GM04504 (cell line): Measurements from ENCODE around the gene VWCE.

Experiments
- DNase-seq: peaks from one replicate; pipeline ENCODE4 v3.0.0-alpha.2; 2012; ENCODE audit warnings: low read depth

VWCE gene

DNA sequence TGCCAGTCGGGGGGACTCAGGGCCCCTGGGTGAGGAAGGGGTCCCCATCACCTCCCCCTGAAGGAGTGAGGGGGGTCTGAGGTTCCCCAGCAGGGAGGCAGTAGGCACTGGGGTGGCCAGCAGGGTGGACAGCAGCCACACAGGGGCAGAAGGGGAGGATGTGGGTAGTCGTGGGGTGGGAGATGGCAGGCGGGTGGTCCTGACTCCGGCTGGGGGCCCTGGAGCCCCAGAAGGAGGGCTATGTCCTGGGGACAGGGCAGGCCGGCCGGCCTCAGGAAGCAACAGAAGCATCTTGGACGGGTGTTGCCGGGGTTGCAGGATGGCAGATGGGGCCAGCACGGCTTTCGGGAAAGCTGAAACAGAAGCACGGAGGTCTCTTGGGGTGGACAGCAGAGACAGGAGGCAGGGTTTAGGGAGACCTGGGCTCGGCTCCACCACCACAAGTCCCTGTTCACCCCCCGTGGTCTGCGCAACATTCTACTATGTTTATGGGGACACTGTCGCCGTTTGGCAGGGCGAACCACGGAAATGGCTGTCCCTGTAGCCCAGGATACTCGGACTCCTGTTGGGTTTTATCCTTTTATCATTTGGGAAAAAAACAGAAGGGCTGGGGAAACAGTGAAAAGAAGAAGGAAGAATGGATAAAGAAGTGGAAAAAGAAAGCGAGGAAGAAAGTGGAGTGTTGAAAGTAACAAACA, 14.1 kb downstream of the VWCE start:
- no peak for DNase-seq

DNA sequence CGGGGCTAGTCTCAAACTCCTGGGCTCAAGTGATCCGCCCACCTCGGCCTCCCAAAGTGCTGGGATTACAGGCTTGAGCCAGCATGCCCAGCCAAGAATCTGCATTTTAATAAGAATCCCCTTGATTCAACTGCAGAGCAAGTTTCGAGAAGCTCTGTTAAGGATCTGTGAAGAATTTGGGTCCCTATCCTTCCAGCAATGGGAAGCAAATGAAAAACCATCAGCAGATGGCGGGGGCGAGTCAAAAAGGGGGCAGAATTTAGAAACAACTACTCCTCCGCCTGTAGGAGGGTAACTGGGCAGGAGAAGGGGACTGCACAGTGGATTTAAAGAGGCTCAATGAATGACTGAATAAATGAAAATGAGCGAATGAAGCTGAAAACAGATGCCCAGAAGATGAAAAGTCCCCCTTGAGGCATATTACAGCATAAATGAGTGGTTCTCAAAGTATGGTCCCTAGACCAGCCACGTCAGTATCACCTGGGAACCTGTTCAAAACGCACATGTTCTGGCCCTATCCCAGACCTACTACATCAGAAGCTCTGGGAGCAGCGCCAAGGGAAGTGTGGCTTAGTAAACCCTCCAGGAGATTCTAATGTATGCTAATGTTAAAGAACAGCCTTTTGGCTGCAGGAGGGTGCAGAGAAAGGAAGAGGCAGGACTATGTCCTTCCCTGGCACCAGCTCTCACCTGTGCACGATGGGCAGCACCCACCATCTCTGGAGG, 15.0 kb downstream of the VWCE start:
- DNase-seq = no peak

- DNase-seq = no peak
Measured at GRCh38 chr11:61278001-61278470, 17.1 kb downstream of the VWCE start.

DNA sequence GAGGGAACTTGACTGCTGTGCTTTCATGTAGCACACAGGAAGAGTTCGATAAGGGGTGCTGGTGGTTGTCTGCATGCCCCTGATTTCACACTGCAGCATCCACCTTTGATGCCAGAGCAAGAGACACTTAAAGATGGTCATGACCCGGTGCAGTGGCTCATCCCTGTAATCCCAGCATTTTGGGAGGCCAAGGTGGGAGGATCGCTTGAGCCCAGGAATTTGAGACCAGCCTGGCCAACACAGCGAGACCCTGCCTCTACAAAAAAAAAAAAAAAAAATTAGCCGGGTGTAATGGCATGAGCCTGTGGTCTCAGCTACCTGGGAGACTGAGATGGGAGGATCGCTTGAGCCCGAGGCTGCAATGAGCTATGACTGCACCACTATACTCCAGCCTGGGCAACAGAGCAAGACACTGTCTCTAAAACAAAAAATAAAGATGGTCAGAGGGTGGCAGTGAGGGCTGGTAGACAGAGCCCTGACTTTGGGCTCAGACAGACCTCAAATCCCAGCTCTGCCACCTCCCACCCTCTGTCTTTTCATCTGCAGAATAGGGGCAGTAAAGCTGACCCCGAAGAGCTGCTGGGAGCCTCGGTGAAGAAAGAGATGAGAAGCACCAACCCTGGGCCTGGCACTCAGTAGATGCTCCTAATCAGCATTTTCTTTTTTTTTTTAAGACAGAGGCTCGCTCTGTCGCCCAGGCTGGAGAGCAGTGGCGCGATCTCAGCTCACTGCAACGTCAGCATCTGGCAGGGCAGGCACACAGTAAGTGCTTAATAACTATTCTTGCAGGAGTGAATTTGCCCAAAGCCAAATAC, 17.7 kb downstream of the VWCE start:
- no peak for DNase-seq

DNA sequence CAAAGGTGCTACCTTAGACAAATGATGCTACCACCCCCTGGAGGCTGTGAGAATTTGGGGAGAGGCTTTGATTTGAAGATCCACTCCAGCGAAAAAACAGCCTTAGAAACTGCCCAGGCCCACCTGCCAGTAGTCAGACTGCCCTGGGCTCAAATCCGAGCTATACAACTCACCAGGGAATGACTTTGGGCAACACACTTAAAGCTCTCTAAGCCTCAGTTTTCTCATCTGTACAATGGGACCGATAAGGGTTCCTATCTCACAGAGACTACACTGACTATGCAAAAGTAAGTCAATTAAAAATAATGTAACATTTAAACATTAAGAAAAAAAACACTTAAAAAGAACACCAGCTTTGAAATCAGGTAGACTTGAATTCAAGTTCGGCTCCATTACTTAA, 19.9 kb downstream of the VWCE start:
- DNase-seq = no peak

DNA sequence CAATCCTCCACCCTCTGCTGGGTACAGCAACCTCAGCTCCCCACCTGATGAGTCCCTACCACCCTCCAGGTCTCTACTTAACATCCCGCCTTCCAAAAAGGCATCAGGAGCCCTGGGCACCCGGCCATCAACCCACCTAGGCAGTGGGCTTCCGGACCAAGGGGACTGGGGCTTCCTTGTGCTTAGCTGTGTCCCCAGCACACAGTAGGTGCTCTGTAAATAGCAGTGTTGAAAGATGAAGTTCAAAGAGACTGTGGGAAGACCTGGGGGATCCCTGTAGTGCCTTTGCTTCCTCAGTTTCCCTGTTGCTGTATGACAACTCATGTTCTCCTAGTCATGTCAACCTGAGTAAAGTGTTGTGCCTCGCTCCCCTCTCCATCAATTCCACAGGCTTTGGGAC, 21.0 kb downstream of the VWCE start:
- DNase-seq = no peak

DNA sequence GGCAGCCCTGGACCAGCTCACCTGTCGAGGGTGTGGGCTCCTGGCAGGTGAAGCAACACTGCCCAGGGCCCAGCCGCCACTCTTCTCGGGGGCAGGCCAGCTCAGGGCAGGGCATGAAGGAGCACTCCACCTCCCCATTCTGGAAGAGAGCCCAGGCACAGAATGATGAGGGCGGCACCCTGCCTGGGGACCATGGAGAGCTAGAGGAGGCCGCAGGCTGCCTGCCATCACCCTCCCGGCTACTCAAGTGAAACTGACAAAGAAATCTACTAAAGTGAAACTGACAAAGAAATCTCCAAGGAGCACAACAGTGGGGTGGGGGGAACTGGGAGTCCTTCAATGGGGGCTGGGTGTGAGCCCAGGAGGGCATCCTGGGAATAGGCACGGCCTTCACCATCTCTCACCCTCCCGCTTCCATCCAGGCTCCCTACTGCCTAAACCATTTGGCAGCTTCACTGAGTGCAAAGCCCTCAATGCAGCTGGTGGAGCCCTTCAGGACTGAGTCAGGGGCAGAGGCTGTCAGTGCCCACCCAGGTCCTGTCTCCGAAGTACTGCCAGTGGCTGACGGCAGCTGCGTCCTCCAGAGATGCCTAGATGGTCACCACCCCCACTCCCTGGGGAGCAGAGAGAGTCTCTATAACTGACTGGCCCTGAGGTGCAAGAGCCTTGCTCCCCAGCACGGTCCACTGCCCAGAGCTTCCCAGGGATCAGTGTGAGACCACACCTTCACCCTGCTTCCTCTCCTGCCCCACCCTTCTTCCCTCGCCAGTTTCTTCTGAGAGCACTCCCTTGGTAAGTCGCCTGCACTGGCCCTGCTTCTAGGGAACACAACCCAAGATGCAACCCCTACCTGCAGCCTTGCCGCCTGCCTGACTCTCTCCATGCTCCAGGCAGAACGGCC, 21.7 kb downstream of the VWCE start:
- DNase-seq = no peak

GRCh38 chr11:61272731-61273130, 22.4 kb downstream of the VWCE start:
- no peak for DNase-seq

GRCh38 chr11:61270354-61271076, 24.6 kb downstream of the VWCE start:
- DNase-seq = no peak

GRCh38 chr11:61268588-61269250, 26.4 kb downstream of the VWCE start:
- no peak for DNase-seq

GRCh38 chr11:61267437-61267841, 27.7 kb downstream of the VWCE start:
- DNase-seq = no peak

- DNase-seq = no peak
Measured at GRCh38 chr11:61266602-61267001, 28.5 kb downstream of the VWCE start.

DNA sequence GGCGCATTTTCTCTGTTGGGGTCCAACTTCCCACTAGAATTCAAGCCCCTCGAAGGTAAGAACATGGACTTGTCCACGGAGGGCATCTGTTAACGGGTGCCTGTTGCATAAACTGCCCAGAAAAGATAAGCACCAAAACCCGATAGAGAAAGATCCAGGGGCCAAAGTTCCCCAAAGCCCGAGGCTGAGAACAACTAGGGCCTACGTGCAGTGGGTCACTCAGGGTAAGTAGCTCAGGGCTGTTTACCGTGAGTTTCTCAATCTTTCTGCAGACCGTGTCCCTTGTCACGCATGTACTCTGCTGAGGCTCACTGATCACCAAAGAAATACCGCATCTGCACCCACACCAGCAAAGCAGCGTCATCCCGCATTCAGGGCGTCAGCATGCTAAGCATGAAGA, 29.8 kb downstream of the VWCE start:
- no peak for DNase-seq

GRCh38 chr11:61264795-61265194, 30.3 kb downstream of the VWCE start:
- no peak for DNase-seq

- no peak for DNase-seq
Measured at GRCh38 chr11:61264371-61264770, 30.7 kb downstream of the VWCE start.

DNA sequence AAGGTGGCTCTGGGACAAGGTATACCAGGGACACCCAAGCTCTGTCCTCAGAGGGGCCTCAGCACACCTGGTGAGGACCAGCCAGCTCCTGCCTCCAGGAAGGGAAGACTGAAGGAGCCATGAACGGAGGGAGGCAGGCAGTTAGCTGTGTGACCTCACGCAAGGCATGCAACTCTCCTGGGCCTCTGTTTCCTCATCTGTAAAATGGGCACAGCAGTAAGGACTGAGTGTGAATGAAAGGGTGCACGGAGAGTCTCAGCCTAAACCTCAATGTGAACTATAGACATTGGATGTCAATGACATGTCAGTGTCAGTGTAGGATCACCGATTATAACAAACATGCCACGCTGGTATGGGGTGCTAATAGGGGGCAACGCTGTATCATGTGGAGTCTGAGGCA, 35.8 kb downstream of the VWCE start:
- DNase-seq = no peak

- DNase-seq = no peak
Measured at GRCh38 chr11:61258546-61258945, 36.6 kb downstream of the VWCE start.

GRCh38 chr11:61256710-61257482, 38.2 kb downstream of the VWCE start:
- DNase-seq = no peak

DNA sequence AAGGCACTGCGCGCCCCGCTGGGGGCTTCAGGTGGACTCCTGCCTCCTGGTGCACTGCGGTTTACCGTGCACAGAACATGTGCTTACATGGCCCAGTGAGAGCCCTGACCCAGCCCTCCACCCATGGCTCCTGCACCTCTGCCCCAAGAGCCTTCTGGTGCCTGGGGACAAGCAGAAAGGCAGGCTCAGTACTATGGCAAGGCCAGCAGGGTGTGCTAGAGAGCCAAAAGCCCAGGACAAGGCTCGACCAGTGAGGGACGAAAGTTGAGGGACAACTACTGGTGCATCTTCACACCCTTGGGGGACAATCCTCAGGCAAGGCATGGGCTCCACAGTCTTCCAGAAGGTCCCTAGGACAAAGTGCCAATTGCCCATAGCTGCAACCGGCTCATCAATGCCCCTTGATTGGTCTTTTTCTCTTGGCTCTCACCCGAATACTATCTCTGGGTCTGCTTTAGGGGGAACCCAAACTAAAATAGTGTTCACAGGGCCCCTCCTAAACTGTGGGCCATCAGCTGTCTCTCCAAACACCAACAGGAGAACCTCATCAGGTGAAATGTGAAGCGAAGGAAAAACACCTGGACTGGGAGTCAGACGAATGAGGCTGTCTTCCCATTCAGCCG, 40.6 kb downstream of the VWCE start:
- DNase-seq = peak; percentile 27
